ENCODE measurements around the gene CARD9. TPM values are rescaled to one million over a fixed set of nuclear protein-coding genes. Genes with fewer than 3 reads are reported as not detected.

The CARD9 gene
- total RNA-seq, 4 donors from 2014 or later, result 1.1 to 5.6 (median 2.0) TPM

- in situ Hi-C loops (cut with MboI; ENCODE audit: low pct_ligation_motif_present in 1 of 4, low pct_unique_long_range_greater_than_20kb in 1 of 4, low sequenced_read_pairs in 3 of 4), result no loop called here
- H3K27me3 ChIP-seq, result no peaks in the 10 kb centered on the region
- no peaks in the 10 kb centered on the region for H3K36me3 ChIP-seq
- no peak for DNase-seq
- intact Hi-C loops (cut with DNase I; ENCODE audit: low total_unique reads), result no loop called here
- H3K4me1 ChIP-seq, result peaks cover 0 to 12% (median 6%) of the 10 kb centered on the region in 4 donors
- 88 to 90% methylated on average over 2 to 14 of the region's 14 CpGs for WGBS, 2 donors (ENCODE audit: low coverage in 1 of 2)
- H3K4me3 ChIP-seq, result no peak overlapping the region
- H3K27ac ChIP-seq, result no peak overlapping the region
- no peaks in the 10 kb centered on the region for H3K9me3 ChIP-seq
- TF ChIP-seq EP300 (IDR thresholded peaks at IDR 0.05; ENCODE audit: low read depth) (no peak), POLR2AphosphoS5 (IDR thresholded peaks at IDR 0.05) (no peak), POLR2A (IDR thresholded peaks at IDR 0.05) (no peak)
- TF ChIP-seq, protein P1, sequence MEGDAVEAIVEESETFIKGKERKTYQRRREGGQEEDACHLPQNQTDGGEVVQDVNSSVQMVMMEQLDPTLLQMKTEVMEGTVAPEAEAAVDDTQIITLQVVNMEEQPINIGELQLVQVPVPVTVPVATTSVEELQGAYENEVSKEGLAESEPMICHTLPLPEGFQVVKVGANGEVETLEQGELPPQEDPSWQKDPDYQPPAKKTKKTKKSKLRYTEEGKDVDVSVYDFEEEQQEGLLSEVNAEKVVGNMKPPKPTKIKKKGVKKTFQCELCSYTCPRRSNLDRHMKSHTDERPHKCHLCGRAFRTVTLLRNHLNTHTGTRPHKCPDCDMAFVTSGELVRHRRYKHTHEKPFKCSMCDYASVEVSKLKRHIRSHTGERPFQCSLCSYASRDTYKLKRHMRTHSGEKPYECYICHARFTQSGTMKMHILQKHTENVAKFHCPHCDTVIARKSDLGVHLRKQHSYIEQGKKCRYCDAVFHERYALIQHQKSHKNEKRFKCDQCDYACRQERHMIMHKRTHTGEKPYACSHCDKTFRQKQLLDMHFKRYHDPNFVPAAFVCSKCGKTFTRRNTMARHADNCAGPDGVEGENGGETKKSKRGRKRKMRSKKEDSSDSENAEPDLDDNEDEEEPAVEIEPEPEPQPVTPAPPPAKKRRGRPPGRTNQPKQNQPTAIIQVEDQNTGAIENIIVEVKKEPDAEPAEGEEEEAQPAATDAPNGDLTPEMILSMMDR (IDR thresholded peaks at IDR 0.05), result no peak
These were observed 710 bp upstream of the CARD9 start for GRCh38 chr9:136374183-136374575.

DNA sequence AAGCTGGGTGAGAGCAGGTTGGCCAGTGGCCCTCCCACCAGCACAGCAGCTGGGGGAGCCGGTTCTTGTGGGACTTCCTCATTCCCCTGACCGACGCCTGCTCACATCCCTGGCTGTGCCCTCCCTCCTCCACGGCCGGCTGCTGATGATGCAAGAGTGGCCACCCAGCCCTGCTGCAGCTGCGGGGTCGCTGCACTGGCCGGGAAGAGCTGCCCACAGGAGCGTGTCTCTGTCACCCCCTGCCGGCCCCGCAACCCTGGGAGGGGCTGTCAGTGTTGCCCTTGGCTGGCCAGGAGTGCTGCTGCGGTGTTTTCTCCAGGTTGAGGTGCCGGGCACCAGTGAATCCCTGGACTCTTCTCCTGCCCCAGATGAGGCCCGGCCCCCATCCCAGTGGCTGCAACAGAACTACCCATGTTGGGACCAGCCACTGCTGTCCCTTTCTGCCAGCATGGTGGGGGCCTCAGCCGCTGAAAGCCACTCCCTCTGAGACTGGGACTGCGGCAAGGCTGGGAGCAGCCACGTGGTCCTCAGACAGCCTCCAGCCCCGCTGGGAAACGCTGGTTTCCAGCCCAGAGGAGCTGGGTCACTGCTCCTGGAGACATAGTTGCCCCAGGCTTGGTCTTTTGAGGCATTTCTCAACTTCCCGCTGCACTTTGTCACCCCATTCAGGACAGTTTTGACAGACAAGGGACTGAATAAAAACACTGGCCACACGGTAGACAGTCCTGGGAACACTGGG, 739 bp downstream of the CARD9 start:
- 19 to 33% methylated on average over 1 to 20 of the region's 21 CpGs for WGBS, 2 donors (ENCODE audit: low coverage in 1 of 2)
- Histone ChIP-seq H3K9me3 (no peaks in the 10 kb centered on the region), H3K4me1 (peaks cover 0 to 12% (median 6%) of the 10 kb centered on the region in 4 donors), H3K4me3 (peak overlapping the region in 2 of 4 donors; percentile 12 to 22), H3K27me3 (no peaks in the 10 kb centered on the region), H3K36me3 (no peaks in the 10 kb centered on the region), H3K27ac (peak overlapping the region; percentile 25 to 43 (median 30))
- no peak for TF ChIP-seq EP300 (IDR thresholded peaks at IDR 0.05; ENCODE audit: low read depth)
- TF ChIP-seq, protein P1 (IDR thresholded peaks at IDR 0.05), result no peak
- no peak for TF ChIP-seq POLR2A (IDR thresholded peaks at IDR 0.05)
- no peak for TF ChIP-seq POLR2AphosphoS5 (IDR thresholded peaks at IDR 0.05)
- in situ Hi-C loops (cut with MboI; ENCODE audit: low pct_ligation_motif_present in 1 of 4, low pct_unique_long_range_greater_than_20kb in 1 of 4, low sequenced_read_pairs in 3 of 4), result no loop called here
- intact Hi-C loops (cut with DNase I; ENCODE audit: low total_unique reads), result no loop called here
- peak; percentile 49 for DNase-seq

DNA sequence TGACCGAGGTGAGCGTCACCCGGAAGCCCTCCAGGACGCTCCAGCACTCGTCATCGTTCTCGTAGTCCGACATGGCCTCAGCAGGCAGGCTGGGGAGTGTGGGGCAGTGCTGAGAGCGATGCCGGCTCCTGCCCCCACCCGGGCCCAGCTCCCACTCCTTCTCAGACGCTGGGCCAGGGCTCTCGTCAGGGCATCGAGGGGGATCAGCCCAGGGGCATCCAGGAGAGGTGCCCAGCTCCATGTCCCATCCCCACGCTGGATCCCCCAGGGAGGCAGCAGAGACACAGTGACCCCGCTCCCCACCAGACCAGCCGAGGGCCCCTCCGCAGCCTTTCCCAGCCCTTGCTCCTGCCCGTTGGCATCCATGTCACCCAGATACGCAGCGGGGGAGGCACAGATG, 1.5 kb downstream of the CARD9 start:
- no peaks in the 10 kb centered on the region for H3K9me3 ChIP-seq
- 89% methylated on average over 19 of the region's 21 CpGs; no CpG with 5 or more reads in 1 of the 2 donors for WGBS, 2 donors (ENCODE audit: low coverage in 1 of 2)
- intact Hi-C loops (cut with DNase I; ENCODE audit: low total_unique reads), result no loop called here
- H3K36me3 ChIP-seq, result no peaks in the 10 kb centered on the region
- peaks cover 0 to 12% (median 6%) of the 10 kb centered on the region in 4 donors for H3K4me1 ChIP-seq
- in situ Hi-C loops (cut with MboI; ENCODE audit: low pct_ligation_motif_present in 1 of 4, low pct_unique_long_range_greater_than_20kb in 1 of 4, low sequenced_read_pairs in 3 of 4), result no loop called here
- peak overlapping the region in 2 of 4 donors; percentile 25 to 33 for H3K27ac ChIP-seq
- H3K27me3 ChIP-seq, result no peaks in the 10 kb centered on the region
- DNase-seq, result no peak
- TF ChIP-seq POLR2AphosphoS5 (IDR thresholded peaks at IDR 0.05) (no peak), POLR2A (IDR thresholded peaks at IDR 0.05) (no peak), EP300 (IDR thresholded peaks at IDR 0.05; ENCODE audit: low read depth) (no peak)
- TF ChIP-seq, protein P1 (IDR thresholded peaks at IDR 0.05), result no peak
- H3K4me3 ChIP-seq, result no peak overlapping the region

- Histone ChIP-seq H3K27me3 (no peaks in the 10 kb centered on the region), H3K36me3 (no peaks in the 10 kb centered on the region), H3K9me3 (no peaks in the 10 kb centered on the region), H3K4me1 (peaks cover 0 to 12% (median 6%) of the 10 kb centered on the region in 4 donors), H3K27ac (no peak overlapping the region), H3K4me3 (no peak overlapping the region)
- intact Hi-C loops (cut with DNase I; ENCODE audit: low total_unique reads) (no loop called here), in situ Hi-C loops (cut with MboI; ENCODE audit: low pct_ligation_motif_present in 1 of 4, low pct_unique_long_range_greater_than_20kb in 1 of 4, low sequenced_read_pairs in 3 of 4) (no loop called here)
- no peak for DNase-seq
- 84% methylated on average over 9 of the region's 13 CpGs; no CpG with 5 or more reads in 1 of the 2 donors for WGBS, 2 donors (ENCODE audit: low coverage in 1 of 2)
- TF ChIP-seq POLR2AphosphoS5 (IDR thresholded peaks at IDR 0.05), result no peak
- TF ChIP-seq, protein P1 (IDR thresholded peaks at IDR 0.05), result no peak
- TF ChIP-seq EP300 (IDR thresholded peaks at IDR 0.05; ENCODE audit: low read depth), result no peak
These were observed 2.0 kb downstream of the CARD9 start for GRCh38 chr9:136371533-136371880.

Data from transverse colon (tissue), 4 donors.